Keratinocyte (primary cell): ENCODE results near the gene PKP4. TPM values are rescaled to one million over a fixed set of nuclear protein-coding genes. Genes with fewer than 3 reads are reported as not detected.

ENCODE experiments used
- DNase-seq: peaks from one replicate; pipeline ENCODE4 v3.0.0-alpha.2; 2011; ENCODE audit warnings: low read depth, missing footprints, low spot score
- FAIRE-seq: peaks from 2 replicates; lab custom pipeline; 2011; peaks lifted over from hg19 to GRCh38; lab: Jason Lieb, UNC
- H2AFZ ChIP-seq: 2 replicates; pipeline ENCODE4 v1.6.0; 2012; ENCODE audit warnings: low read length, control low read depth, inconsistent platforms; ENCODE audit not compliant: control insufficient read depth
- H3K27ac ChIP-seq: 2 replicates; pipeline ENCODE4 v1.5.1; 2011; ENCODE audit warnings: low read length; ENCODE audit not compliant: control insufficient read depth, insufficient read depth
- H3K27me3 ChIP-seq: 3 replicates; pipeline ENCODE4 v1.6.0; 2011; ENCODE audit warnings: low read length; ENCODE audit not compliant: control insufficient read depth, insufficient read depth; ENCODE audit errors: extremely low read depth
- H3K36me3 ChIP-seq, 2 experiments: 2 replicates in 1 of 2; 3 replicates in 1 of 2; pipeline ENCODE4 v1.5.1; 2011; ENCODE audit warnings: low read length in 2 of 2, mild to moderate bottlenecking in 1 of 2; ENCODE audit not compliant: control insufficient read depth in 2 of 2, insufficient read depth in 2 of 2; ENCODE audit errors: extremely low read depth in 1 of 2
- H3K4me1 ChIP-seq: 3 replicates; pipeline ENCODE4 v1.5.1; 2011; ENCODE audit warnings: low read length; ENCODE audit not compliant: control insufficient read depth, insufficient read depth; ENCODE audit errors: extremely low read depth
- H3K4me2 ChIP-seq: 3 replicates; pipeline ENCODE4 v1.6.0; 2011; ENCODE audit warnings: low read depth, low read length; ENCODE audit not compliant: control insufficient read depth, insufficient read depth; ENCODE audit errors: extremely low read depth
- H3K4me3 ChIP-seq, 3 experiments: fragments of 200-600 bp in 1 of 3; sonication (generic) in 1 of 3; 2 replicates in 2 of 3; 3 replicates in 1 of 3; pipeline ENCODE4 v1.5.1; 2011 to 2016; ENCODE audit warnings: low read length in 3 of 3, mild to moderate bottlenecking in 3 of 3, control low read depth in 2 of 3, inconsistent platforms in 1 of 3, low read depth in 1 of 3, mixed read lengths in 1 of 3, mixed run types in 1 of 3, moderate library complexity in 1 of 3; ENCODE audit not compliant: control insufficient read depth in 2 of 3, insufficient read depth in 2 of 3; ENCODE audit errors: extremely low read depth in 1 of 3
- H3K79me2 ChIP-seq: 2 replicates; pipeline ENCODE4 v1.6.0; 2012; ENCODE audit warnings: low read length; ENCODE audit not compliant: control insufficient read depth, insufficient read depth
- H3K9ac ChIP-seq: 3 replicates; pipeline ENCODE4 v1.6.0; 2011; ENCODE audit warnings: low read length; ENCODE audit not compliant: control insufficient read depth, insufficient read depth; ENCODE audit errors: extremely low read depth
- H3K9me1 ChIP-seq: 3 replicates; pipeline ENCODE4 v1.6.0; 2011; ENCODE audit warnings: low read length; ENCODE audit not compliant: control insufficient read depth, insufficient read depth; ENCODE audit errors: extremely low read depth
- H3K9me3 ChIP-seq: 2 replicates; pipeline ENCODE4 v1.5.1; 2012; ENCODE audit warnings: low read depth, low read length; ENCODE audit not compliant: control insufficient read depth
- H4K20me1 ChIP-seq: 3 replicates; pipeline ENCODE4 v1.6.0; 2011; ENCODE audit warnings: low read length; ENCODE audit not compliant: control insufficient read depth, insufficient read depth; ENCODE audit errors: extremely low read depth
- CTCF ChIP-seq, 3 experiments: IDR thresholded peaks in 1 of 3; conservative IDR thresholded peaks in 1 of 3; optimal IDR thresholded peaks in 1 of 3; 2 replicates in 2 of 3; 3 replicates in 1 of 3; pipeline versions ENCODE3 to v1.5.1; 2011; ENCODE audit warnings: low read length in 3 of 3, mild to moderate bottlenecking in 3 of 3, moderate library complexity in 2 of 3, control low read depth in 1 of 3, inconsistent platforms in 1 of 3; ENCODE audit not compliant: insufficient read depth in 2 of 3; ENCODE audit errors: extremely low read depth in 1 of 3
- EZH2 ChIP-seq: IDR thresholded peaks from one replicate; pipeline ENCODE4 v1.6.1; 2012; ENCODE audit warnings: inconsistent platforms, mild to moderate bottlenecking, low read length, moderate library complexity
- dilution Hi-C: fragments of 300-500 bp; cut with MboI; formaldehyde crosslinking; loops from one replicate; pipeline ENCODE4 v1.7.0; 2020; ENCODE audit warnings: low sequenced_read_pairs; ENCODE audit not compliant: extremely low pct_ligation_motif_present
- polyA plus RNA-seq, 5 experiments: library from polyadenylated mRNA; depleted of rRNA in 3 of 5; stranded (reverse) in 3 of 5; stranded (forward) in 1 of 5; unstranded in 1 of 5; fragments of >200 nt; gene quantifications; 1 replicate in 1 of 5; 2 replicates in 3 of 5; 3 replicates in 1 of 5; pipeline versions ENCODE4 v1.2.1 to v1.2.3, GENCODE V29; 2011 to 2012; ENCODE audit warnings: missing spikeins in 2 of 5, low read depth in 1 of 5, low replicate concordance in 1 of 5

The PKP4 gene
- polyA plus RNA-seq, 1 donor (not counting 4 experiments of a cell fraction or from before 2014, with no cell fraction given) = 43.8 TPM

GRCh38 chr2:158580760-158581159, 124.0 kb downstream of the PKP4 start:
- H3K9me1 ChIP-seq = no peaks in the 10 kb centered on the region
- no peak overlapping the region for H3K4me2 ChIP-seq
- TF ChIP-seq EZH2 = no peak
- no peak for TF ChIP-seq CTCF (optimal IDR thresholded peaks at IDR 0.05 in 1 of 3, IDR thresholded peaks at IDR 0.05 in 1 of 3, conservative IDR thresholded peaks at IDR 0.05 in 1 of 3; ENCODE audit: extremely low read depth in 1 of 3, insufficient read depth in 2 of 3, low read length in 3 of 3)
- H3K9me3 ChIP-seq = no peaks in the 10 kb centered on the region
- no peaks in the 10 kb centered on the region for H3K27me3 ChIP-seq
- no peaks in the 10 kb centered on the region for H4K20me1 ChIP-seq
- no peak overlapping the region for H2AFZ ChIP-seq
- peaks cover 0 to 2% of the 10 kb centered on the region in 2 experiments for H3K36me3 ChIP-seq
- FAIRE-seq (peak; percentile 20), DNase-seq (no peak)
- H3K9ac ChIP-seq = no peak overlapping the region
- H3K4me3 ChIP-seq = no peak overlapping the region
- H3K79me2 ChIP-seq = no peaks in the 10 kb centered on the region
- dilution Hi-C loops = no loop called here
- H3K4me1 ChIP-seq = no peaks in the 10 kb centered on the region
- no peak overlapping the region for H3K27ac ChIP-seq

- H3K4me1 ChIP-seq = no peaks in the 10 kb centered on the region
- H3K9me3 ChIP-seq = no peaks in the 10 kb centered on the region
- no peaks in the 10 kb centered on the region for H3K27me3 ChIP-seq
- no peak overlapping the region for H3K9ac ChIP-seq
- H3K9me1 ChIP-seq = no peaks in the 10 kb centered on the region
- no peak overlapping the region for H3K4me3 ChIP-seq
- H4K20me1 ChIP-seq = no peaks in the 10 kb centered on the region
- FAIRE-seq (no peak), DNase-seq (no peak)
- no peak overlapping the region for H2AFZ ChIP-seq
- no peak overlapping the region for H3K27ac ChIP-seq
- H3K79me2 ChIP-seq = no peaks in the 10 kb centered on the region
- peaks cover 0 to 2% of the 10 kb centered on the region in 2 experiments for H3K36me3 ChIP-seq
- no peak overlapping the region for H3K4me2 ChIP-seq
- dilution Hi-C loops = no loop called here
- TF ChIP-seq EZH2 (no peak), CTCF (optimal IDR thresholded peaks at IDR 0.05 in 1 of 3, IDR thresholded peaks at IDR 0.05 in 1 of 3, conservative IDR thresholded peaks at IDR 0.05 in 1 of 3; ENCODE audit: extremely low read depth in 1 of 3, insufficient read depth in 2 of 3, low read length in 3 of 3) (no peak)
Measured at GRCh38 chr2:158582670-158583069, 125.9 kb downstream of the PKP4 start.
